IMR-90 (cell line): ENCODE data around the gene CNST. TPM values are rescaled to one million over a fixed set of nuclear protein-coding genes. Genes with fewer than 3 reads are reported as not detected.

Experiments
- ATAC-seq: fragments of 200-7000 bp; cut with Tn5 transposase; 2 replicates; pipeline ENCODE4 v1.9.1; 2020; ENCODE audit warnings: low read depth, mild to moderate bottlenecking, moderate library complexity
- BruUV-seq: library from RNA; stranded (reverse); fragments of 400-500 nt; replicated peaks from 2 replicates; lab custom pipeline; 2021; lab: Mats Ljungman, UMichigan
- CTCF ChIA-PET: fragments of 300-600 bp; formaldehyde crosslinking; extraction: SDS; loops from one replicate; lab custom pipeline; 2021; ENCODE audit warnings: antibody characterized with exemption; lab: Yijun Ruan, JAX
- POLR2A ChIA-PET: fragments of 300-600 bp; sonication (Branson Sonifier 250); formaldehyde crosslinking; loops from one replicate; lab custom pipeline; 2022; ENCODE audit warnings: antibody characterized with exemption; ENCODE audit not compliant: unreplicated experiment; lab: Charles Lee
- DNase-seq: peaks from one replicate; pipeline ENCODE4 v3.0.0; 2013
- H2AFZ ChIP-seq: replicated peaks from 2 replicates; pipeline ENCODE3; 2013; ENCODE audit warnings: low read length, mild to moderate bottlenecking; ENCODE audit not compliant: poor library complexity
- H2AK5ac ChIP-seq: 2 replicates; pipeline ENCODE4 v1.6.1; 2013; ENCODE audit warnings: low read depth, low read length, inconsistent platforms
- H2AK9ac ChIP-seq: replicated peaks from 2 replicates; pipeline ENCODE3; 2013; ENCODE audit warnings: mild to moderate bottlenecking, low read depth, low read length, moderate library complexity; ENCODE audit not compliant: poor library complexity
- H2BK120ac ChIP-seq: 2 replicates; pipeline ENCODE4 v1.6.1; 2013; ENCODE audit warnings: low read depth, low read length, inconsistent platforms
- H2BK15ac ChIP-seq: 3 replicates; pipeline ENCODE4 v1.6.1; 2013; ENCODE audit warnings: low read depth, low read length, inconsistent platforms
- H2BK20ac ChIP-seq: 2 replicates; pipeline ENCODE4 v1.6.1; 2013; ENCODE audit warnings: low read depth, mild to moderate bottlenecking, inconsistent platforms, low read length, moderate library complexity
- H2BK5ac ChIP-seq: 2 replicates; pipeline ENCODE4 v1.6.1; 2013; ENCODE audit warnings: mild to moderate bottlenecking, low read depth, low read length, inconsistent platforms; ENCODE audit not compliant: poor library complexity, severe bottlenecking
- H3K14ac ChIP-seq: replicated peaks from 2 replicates; pipeline ENCODE4 v1.6.1; 2013; ENCODE audit warnings: low read depth, low read length, inconsistent platforms
- H3K18ac ChIP-seq: 2 replicates; pipeline ENCODE4 v1.6.1; 2013; ENCODE audit warnings: low read depth, low read length, control low read depth
- H3K23ac ChIP-seq: 2 replicates; pipeline ENCODE4 v1.6.1; 2013; ENCODE audit warnings: low read depth, low read length, inconsistent platforms
- H3K27ac ChIP-seq: 2 replicates; pipeline ENCODE4 v1.5.1; 2013; ENCODE audit warnings: mild to moderate bottlenecking, control low read depth, low read length; ENCODE audit not compliant: insufficient read depth
- H3K27me3 ChIP-seq: 2 replicates; pipeline ENCODE4 v1.6.1; 2013; ENCODE audit warnings: low read length; ENCODE audit not compliant: control insufficient read depth, insufficient read depth
- H3K36me3 ChIP-seq: 2 replicates; pipeline ENCODE4 v1.6.1; 2013; ENCODE audit warnings: low read length, mixed read lengths; ENCODE audit not compliant: control insufficient read depth, insufficient read depth
- H3K4ac ChIP-seq: 2 replicates; pipeline ENCODE4 v1.6.1; 2013; ENCODE audit warnings: low read depth, low read length, inconsistent platforms
- H3K4me1 ChIP-seq: 2 replicates; pipeline ENCODE4 v1.6.1; 2013; ENCODE audit warnings: low read length, mixed read lengths; ENCODE audit not compliant: control insufficient read depth, insufficient read depth
- H3K4me2 ChIP-seq: 2 replicates; pipeline ENCODE4 v1.6.1; 2013; ENCODE audit warnings: low read depth, mild to moderate bottlenecking, control low read depth, low read length, moderate library complexity
- H3K4me3 ChIP-seq: 2 replicates; pipeline ENCODE4 v1.5.1; 2013; ENCODE audit warnings: low read depth, mild to moderate bottlenecking, control low read depth, low read length, moderate library complexity; ENCODE audit not compliant: insufficient read depth
- H3K56ac ChIP-seq: 2 replicates; pipeline ENCODE4 v1.6.1; 2013; ENCODE audit warnings: low read length, inconsistent platforms; ENCODE audit not compliant: insufficient read depth; ENCODE audit errors: extremely low read depth
- H3K79me1 ChIP-seq, 2 experiments: 2 replicates each; pipeline ENCODE4 v1.6.1; 2013; ENCODE audit warnings: low read length in 2 of 2, inconsistent platforms in 1 of 2, low read depth in 1 of 2
- H3K9ac ChIP-seq: 2 replicates; pipeline ENCODE4 v1.6.1; 2013; ENCODE audit warnings: low read depth, low read length, control low read depth
- H3K9me1 ChIP-seq: 2 replicates; pipeline ENCODE4 v1.6.1; 2013; ENCODE audit warnings: low read length, inconsistent platforms; ENCODE audit not compliant: insufficient read depth
- H3K9me3 ChIP-seq: 2 replicates; pipeline ENCODE4 v1.6.1; 2013; ENCODE audit warnings: low read length; ENCODE audit not compliant: control insufficient read depth, insufficient read depth
- H4K20me1 ChIP-seq: 2 replicates; pipeline ENCODE4 v1.6.1; 2013; ENCODE audit warnings: low read length, inconsistent platforms; ENCODE audit not compliant: insufficient read depth
- H4K5ac ChIP-seq: 2 replicates; pipeline ENCODE4 v1.6.1; 2013; ENCODE audit warnings: mild to moderate bottlenecking, low read depth, low read length, control low read depth
- H4K8ac ChIP-seq, 2 experiments: 2 replicates each; pipeline ENCODE4 v1.6.1; 2013; ENCODE audit warnings: low read depth in 2 of 2, low read length in 2 of 2, control low read depth in 1 of 2, inconsistent platforms in 1 of 2
- H4K91ac ChIP-seq: 2 replicates; pipeline ENCODE4 v1.6.1; 2013; ENCODE audit warnings: low read depth, low read length, inconsistent platforms; ENCODE audit not compliant: insufficient read depth
- CEBPB ChIP-seq: IDR thresholded peaks from 2 replicates; pipeline ENCODE4 v1.6.1; 2012; ENCODE audit warnings: low read depth, low read length, improper control_type of control experiment
- MAZ ChIP-seq: IDR thresholded peaks from 2 replicates; pipeline ENCODE4 v1.6.1; 2012; ENCODE audit warnings: low read depth, mild to moderate bottlenecking, low read length, improper control_type of control experiment, moderate library complexity, borderline replicate concordance
- NFE2L2 ChIP-seq: fragments of 150-350 bp; IDR thresholded peaks from 2 replicates; pipeline ENCODE4 v1.6.1; 2016; ENCODE audit warnings: low read depth, mild to moderate bottlenecking, low read length
- WGBS, 2 experiments: methylation state at CpG; one replicate each; pipeline versions ENCODE4 v1.1.5 to v1.1.7; 2013; ENCODE audit warnings: missing lambda C conversion rate in 2 of 2; ENCODE audit not compliant: insufficient read length in 1 of 2; ENCODE audit errors: extremely low coverage in 2 of 2; 5-methylcytosine and 5-hydroxymethylcytosine counted together
- dilution Hi-C: fragments of 300-500 bp; cut with HindIII; formaldehyde crosslinking; loops from one replicate; pipeline ENCODE4 v1.14.3; 2018; ENCODE audit warnings: low sequenced_read_pairs; ENCODE audit not compliant: unreplicated experiment
- in situ Hi-C: fragments of 300-500 bp; cut with MboI; formaldehyde crosslinking; loops from 3 replicates; pipeline ENCODE4 v1.14.3; 2019; ENCODE audit warnings: low sequenced_read_pairs, inconsistent platforms, mixed read lengths
- intact Hi-C: fragments of 100-400 bp; cut with micrococcal nuclease; formaldehyde crosslinking; loops from 2 replicates; pipeline ENCODE4 v1.10.0; 2022
- polyA plus RNA-seq, 3 experiments: library from polyadenylated mRNA; depleted of rRNA; stranded (reverse); fragments of >200 nt; gene quantifications; 2 replicates each; pipeline ENCODE4 v1.2.3, GENCODE V29; 2012; ENCODE audit warnings: low replicate concordance in 1 of 3
- total RNA-seq: library from RNA; depleted of rRNA; stranded (reverse); fragments of >200 nt; gene quantifications from 2 replicates; pipeline ENCODE4 v1.2.3, GENCODE V29; 2012
- TF ChIP-seq, protein P1 (sequence below): conservative IDR thresholded peaks from 2 replicates; pipeline ENCODE4 v1.5.1; 2012; ENCODE audit warnings: mild to moderate bottlenecking, low read depth, low read length, improper control_type of control experiment
- TF ChIP-seq, protein P2 (sequence below): fragments of 150-350 bp; IDR thresholded peaks from 2 replicates; pipeline ENCODE4 v1.6.1; 2016; ENCODE audit warnings: low read depth, mild to moderate bottlenecking, low read length, moderate library complexity, borderline replicate concordance

Gene CNST
- total and polyA plus RNA-seq, 2 of the 4 experiments (the other 2 are of a cell fraction) = 15.4 to 25.5 TPM

DNA sequence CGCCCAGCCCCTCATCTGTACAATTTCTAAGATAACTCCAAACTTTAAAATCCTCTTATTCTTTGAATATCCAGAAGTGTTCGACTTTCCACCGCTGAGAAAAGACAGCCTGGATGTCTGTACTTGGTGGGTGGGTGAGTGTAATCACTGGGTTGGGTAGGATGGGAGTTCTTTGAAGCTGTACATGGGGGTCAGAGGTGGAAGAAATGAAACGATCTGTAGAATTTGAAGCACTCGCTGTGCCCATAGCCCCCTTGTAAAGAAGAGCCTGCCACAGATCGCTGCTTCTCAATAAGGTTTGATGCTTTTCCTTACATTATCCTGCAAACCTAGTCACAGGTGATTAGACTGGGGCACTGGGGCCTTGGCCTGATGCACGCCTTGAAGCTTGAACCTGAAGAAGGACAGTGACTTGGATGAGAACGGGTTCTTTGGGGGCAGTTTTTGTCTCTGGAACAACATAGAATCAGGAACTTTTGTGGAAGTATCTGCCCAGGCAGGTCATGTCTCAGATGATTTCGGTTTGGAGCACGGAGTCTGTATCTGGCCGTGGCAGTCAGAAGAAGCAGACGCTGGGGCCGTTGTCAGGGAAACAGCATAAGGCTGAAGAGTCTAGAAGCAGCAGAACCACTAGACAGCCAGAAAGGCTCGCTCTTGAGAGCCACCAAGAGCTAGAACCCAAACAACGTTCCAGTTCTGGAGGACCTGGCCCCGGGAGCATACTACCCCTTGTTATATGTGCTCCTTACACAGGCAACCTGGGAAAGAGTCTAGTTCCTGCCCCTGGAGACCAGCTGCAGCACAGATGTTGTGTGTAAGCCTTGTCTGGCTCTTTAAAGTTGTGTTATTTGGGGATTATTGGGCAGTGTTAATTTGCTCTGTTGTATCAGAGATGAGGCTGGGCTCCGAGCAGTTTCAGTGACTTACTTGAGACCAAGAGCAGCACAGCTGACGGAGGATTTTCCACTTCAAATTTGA is 112.8 kb downstream of the CNST start:
- dilution Hi-C loops = no loop called here
- H4K8ac ChIP-seq = no peak overlapping the region
- no peak overlapping the region for H4K91ac ChIP-seq
- H3K79me1 ChIP-seq = no peaks in the 10 kb centered on the region; a peak in 1 of 4 replicates
- H3K4ac ChIP-seq = no peak overlapping the region
- no peak overlapping the region for H3K4me2 ChIP-seq
- peaks cover 4% of the 10 kb centered on the region; the same call in 1 of the 2 replicates for H3K4me1 ChIP-seq
- H3K27me3 ChIP-seq = no peaks in the 10 kb centered on the region
- no peak overlapping the region for H2AK9ac ChIP-seq
- no peak overlapping the region for H2AK5ac ChIP-seq
- no peak overlapping the region for H3K9ac ChIP-seq
- no peak overlapping the region for H3K14ac ChIP-seq
- DNase-seq (no peak), ATAC-seq (no peak)
- H2BK5ac ChIP-seq = no peak overlapping the region
- H2AFZ ChIP-seq = peak overlapping the region; percentile 4
- peaks cover 8% of the 10 kb centered on the region for H3K9me1 ChIP-seq
- TF ChIP-seq, protein P1, sequence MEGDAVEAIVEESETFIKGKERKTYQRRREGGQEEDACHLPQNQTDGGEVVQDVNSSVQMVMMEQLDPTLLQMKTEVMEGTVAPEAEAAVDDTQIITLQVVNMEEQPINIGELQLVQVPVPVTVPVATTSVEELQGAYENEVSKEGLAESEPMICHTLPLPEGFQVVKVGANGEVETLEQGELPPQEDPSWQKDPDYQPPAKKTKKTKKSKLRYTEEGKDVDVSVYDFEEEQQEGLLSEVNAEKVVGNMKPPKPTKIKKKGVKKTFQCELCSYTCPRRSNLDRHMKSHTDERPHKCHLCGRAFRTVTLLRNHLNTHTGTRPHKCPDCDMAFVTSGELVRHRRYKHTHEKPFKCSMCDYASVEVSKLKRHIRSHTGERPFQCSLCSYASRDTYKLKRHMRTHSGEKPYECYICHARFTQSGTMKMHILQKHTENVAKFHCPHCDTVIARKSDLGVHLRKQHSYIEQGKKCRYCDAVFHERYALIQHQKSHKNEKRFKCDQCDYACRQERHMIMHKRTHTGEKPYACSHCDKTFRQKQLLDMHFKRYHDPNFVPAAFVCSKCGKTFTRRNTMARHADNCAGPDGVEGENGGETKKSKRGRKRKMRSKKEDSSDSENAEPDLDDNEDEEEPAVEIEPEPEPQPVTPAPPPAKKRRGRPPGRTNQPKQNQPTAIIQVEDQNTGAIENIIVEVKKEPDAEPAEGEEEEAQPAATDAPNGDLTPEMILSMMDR = no peak
- no peak for TF ChIP-seq NFE2L2
- TF ChIP-seq, protein P2, sequence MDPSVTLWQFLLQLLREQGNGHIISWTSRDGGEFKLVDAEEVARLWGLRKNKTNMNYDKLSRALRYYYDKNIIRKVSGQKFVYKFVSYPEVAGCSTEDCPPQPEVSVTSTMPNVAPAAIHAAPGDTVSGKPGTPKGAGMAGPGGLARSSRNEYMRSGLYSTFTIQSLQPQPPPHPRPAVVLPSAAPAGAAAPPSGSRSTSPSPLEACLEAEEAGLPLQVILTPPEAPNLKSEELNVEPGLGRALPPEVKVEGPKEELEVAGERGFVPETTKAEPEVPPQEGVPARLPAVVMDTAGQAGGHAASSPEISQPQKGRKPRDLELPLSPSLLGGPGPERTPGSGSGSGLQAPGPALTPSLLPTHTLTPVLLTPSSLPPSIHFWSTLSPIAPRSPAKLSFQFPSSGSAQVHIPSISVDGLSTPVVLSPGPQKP = no peak
- no peak for TF ChIP-seq MAZ
- no peak for TF ChIP-seq CEBPB
- in situ Hi-C loops = loop anchor here (25.0 kb wide), 1 partner anchor 1517 kb away; the partner anchor contains the start of gene KIF26B
- no peak overlapping the region for H3K23ac ChIP-seq
- no peaks in the 10 kb centered on the region for H3K36me3 ChIP-seq
- 92% methylated on average over 7 of the region's 18 CpGs; no CpG with 5 or more reads in 1 of the 2 experiments for WGBS, 2 experiments
- no peak overlapping the region for H2BK20ac ChIP-seq
- POLR2A ChIA-PET = no interaction called here
- no peak overlapping the region for H3K56ac ChIP-seq
- H2BK15ac ChIP-seq = no peak overlapping the region
- no peak overlapping the region for H3K27ac ChIP-seq
- H4K20me1 ChIP-seq = no peaks in the 10 kb centered on the region
- BruUV-seq = no TSS peak
- H3K9me3 ChIP-seq = no peaks in the 10 kb centered on the region
- peak overlapping the region; percentile 48; the same call in 1 of the 2 replicates for H2BK120ac ChIP-seq
- intact Hi-C loops = no loop called here
- no peak overlapping the region for H3K18ac ChIP-seq
- H3K4me3 ChIP-seq = no peak overlapping the region
- CTCF ChIA-PET = interaction anchor here (0.6 kb wide), 1 partner anchor 23 kb away, joined by 4 read pairs; no protein-coding TSS in a partner anchor
- H4K5ac ChIP-seq = no peak overlapping the region
